Measurements from ENCODE around the gene SLC51A.

Gene SLC51A

GRCh38 chr3:196232154-196232881 lies 16.0 kb downstream of the SLC51A start:
- DNase-seq (ENCODE audit: low spot score): peak; percentile 54
- in situ Hi-C loops (cut with MboI; ENCODE audit: low pct_unique_long_range_greater_than_20kb, low sequenced_read_pairs, unreplicated experiment): no loop called here

GRCh38 chr3:196232882-196233251 lies 16.5 kb downstream of the SLC51A start:
- TF ChIP-seq CTCF (IDR thresholded peaks at IDR 0.05; ENCODE audit: extremely low read depth, insufficient read depth, missing control alignments): no peak
- in situ Hi-C loops (cut with MboI; ENCODE audit: low pct_unique_long_range_greater_than_20kb, low sequenced_read_pairs, unreplicated experiment): no loop called here
- no peak for DNase-seq (ENCODE audit: low spot score)

More at GRCh38 chr3:196232154-196232881, 16.0 kb downstream of the SLC51A start:
- no peak for TF ChIP-seq CTCF (IDR thresholded peaks at IDR 0.05; ENCODE audit: extremely low read depth, insufficient read depth, missing control alignments)

- peak; percentile 54 for DNase-seq (ENCODE audit: low spot score)
- no peak for TF ChIP-seq CTCF (IDR thresholded peaks at IDR 0.05; ENCODE audit: extremely low read depth, insufficient read depth, missing control alignments)
- in situ Hi-C loops (cut with MboI; ENCODE audit: low pct_unique_long_range_greater_than_20kb, low sequenced_read_pairs, unreplicated experiment): no loop called here
Measured at GRCh38 chr3:196235452-196236122, 19.3 kb downstream of the SLC51A start.

- in situ Hi-C loops (cut with MboI; ENCODE audit: low pct_unique_long_range_greater_than_20kb, low sequenced_read_pairs, unreplicated experiment): no loop called here
Measured at GRCh38 chr3:196236223-196236622, 19.9 kb downstream of the SLC51A start.

GRCh38 chr3:196237203-196237602 lies 20.9 kb downstream of the SLC51A start:
- peak; percentile 47 for DNase-seq (ENCODE audit: low spot score)
- no peak for TF ChIP-seq CTCF (IDR thresholded peaks at IDR 0.05; ENCODE audit: extremely low read depth, insufficient read depth, missing control alignments)
- in situ Hi-C loops (cut with MboI; ENCODE audit: low pct_unique_long_range_greater_than_20kb, low sequenced_read_pairs, unreplicated experiment): no loop called here

More at GRCh38 chr3:196236223-196236622, 19.9 kb downstream of the SLC51A start:
- no peak for DNase-seq (ENCODE audit: low spot score)
- TF ChIP-seq CTCF (IDR thresholded peaks at IDR 0.05; ENCODE audit: extremely low read depth, insufficient read depth, missing control alignments): no peak

- in situ Hi-C loops (cut with MboI; ENCODE audit: low pct_unique_long_range_greater_than_20kb, low sequenced_read_pairs, unreplicated experiment): no loop called here
- no peak for TF ChIP-seq CTCF (IDR thresholded peaks at IDR 0.05; ENCODE audit: extremely low read depth, insufficient read depth, missing control alignments)
- no peak for DNase-seq (ENCODE audit: low spot score)
Measured at GRCh38 chr3:196238612-196239560, 22.6 kb downstream of the SLC51A start.

Data from GM13977 (cell line).